NCI-H2196 treated with DMSO at 0.1 percent for 48 hours (cell line): Measurements from ENCODE around the gene DNA2.
A peak's percentile ranks its signal among the peaks of the same experiment; 100 is the strongest.

Experiments used
- DNase-seq: peaks from one replicate; lab custom pipeline; 2025; ENCODE audit not compliant: unreplicated experiment; lab: John Stamatoyannopoulos, UW

The DNA2 gene

DNA sequence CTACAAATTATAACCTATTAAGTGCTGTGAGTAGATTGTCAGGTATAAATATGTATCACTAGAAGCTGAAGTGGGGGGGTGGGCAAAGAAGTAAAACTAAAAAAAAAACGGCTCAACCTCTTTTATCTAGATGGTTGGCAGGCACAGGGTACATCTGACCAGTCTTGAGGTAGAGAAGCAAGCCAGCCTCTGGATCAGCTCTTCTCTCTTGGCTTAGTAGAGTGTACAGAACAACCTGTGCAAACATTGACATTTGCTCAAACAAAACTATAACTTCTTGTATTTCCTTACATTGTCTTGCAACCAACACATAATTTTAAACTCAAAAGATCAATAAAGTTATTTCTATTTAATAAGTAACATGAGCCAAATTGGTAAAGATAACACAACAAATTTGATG, 25.6 kb downstream of the DNA2 start:
- DNase-seq = no peak

DNA sequence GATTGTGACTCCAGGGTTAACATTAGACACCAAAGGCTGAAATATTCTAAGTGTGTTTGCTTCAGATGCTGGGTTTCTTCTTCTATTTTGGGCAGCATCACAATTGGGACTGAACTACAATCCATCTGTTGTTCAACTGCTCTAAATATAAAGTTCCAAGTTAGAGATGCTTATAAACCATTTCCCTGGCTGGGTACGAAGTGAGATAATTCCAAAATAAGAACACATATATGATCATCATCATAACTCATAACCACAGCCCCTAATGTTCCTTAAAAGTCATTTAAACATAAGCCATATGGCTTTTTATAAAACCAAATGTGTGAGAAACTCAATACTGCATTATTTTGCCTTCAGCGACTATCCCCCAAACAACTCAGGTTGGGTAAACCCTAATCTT, 28.8 kb downstream of the DNA2 start:
- DNase-seq = no peak

DNA sequence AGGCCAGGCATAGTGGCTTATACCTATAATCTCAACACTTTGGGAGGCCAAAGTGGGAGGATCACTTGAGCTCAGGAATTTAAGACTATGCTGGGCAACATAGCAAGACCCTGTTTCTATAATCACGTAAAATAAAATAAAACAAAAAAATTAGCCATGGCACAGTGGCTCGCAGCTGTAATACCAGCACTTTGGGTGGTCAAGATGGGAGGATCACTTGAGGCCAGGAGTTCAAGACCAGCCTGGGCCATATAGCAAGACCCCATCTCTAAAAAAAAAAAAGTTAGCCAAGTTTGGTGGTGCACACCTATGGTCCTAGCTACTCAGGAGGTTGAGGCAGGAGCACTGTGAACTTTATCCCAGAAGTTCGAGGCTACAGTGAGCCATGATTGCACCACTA, 30.9 kb downstream of the DNA2 start:
- DNase-seq = no peak

DNA sequence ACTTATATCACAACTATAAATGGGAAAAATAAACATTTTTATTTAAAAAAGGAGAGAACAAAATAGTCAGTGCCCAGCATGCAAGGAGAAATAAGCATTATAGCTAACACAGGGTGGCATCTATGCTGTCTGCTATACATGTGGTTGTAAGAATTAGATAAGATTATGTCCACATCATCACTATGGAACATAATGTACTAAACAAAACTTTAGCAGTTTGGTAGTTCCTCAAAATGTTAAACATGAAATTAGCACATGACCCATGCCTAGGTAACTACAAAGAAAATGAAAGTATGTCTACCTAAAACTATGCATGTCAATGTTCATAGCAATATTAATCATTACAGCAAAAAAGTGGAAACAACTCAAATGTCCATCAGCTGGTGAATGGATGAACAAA, 36.0 kb downstream of the DNA2 start:
- DNase-seq = no peak

DNA sequence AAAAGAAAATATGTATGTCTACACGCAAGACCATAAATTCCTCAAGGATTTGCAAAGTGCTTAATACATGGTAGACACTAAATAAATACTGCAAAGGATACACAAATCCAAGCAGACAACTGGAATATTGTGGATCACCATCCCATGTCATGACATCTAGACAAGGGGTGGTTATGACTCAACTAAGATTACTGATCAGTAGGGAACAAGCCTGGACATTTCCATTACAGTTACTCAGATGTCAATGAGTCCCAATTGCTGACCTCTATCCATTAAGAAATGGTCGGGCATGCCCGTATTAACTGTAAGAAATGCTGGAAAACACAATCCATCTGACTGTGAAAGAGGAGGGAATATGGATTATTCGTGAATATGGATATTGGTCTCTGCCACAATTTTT, 37.1 kb downstream of the DNA2 start:
- DNase-seq = no peak

DNA sequence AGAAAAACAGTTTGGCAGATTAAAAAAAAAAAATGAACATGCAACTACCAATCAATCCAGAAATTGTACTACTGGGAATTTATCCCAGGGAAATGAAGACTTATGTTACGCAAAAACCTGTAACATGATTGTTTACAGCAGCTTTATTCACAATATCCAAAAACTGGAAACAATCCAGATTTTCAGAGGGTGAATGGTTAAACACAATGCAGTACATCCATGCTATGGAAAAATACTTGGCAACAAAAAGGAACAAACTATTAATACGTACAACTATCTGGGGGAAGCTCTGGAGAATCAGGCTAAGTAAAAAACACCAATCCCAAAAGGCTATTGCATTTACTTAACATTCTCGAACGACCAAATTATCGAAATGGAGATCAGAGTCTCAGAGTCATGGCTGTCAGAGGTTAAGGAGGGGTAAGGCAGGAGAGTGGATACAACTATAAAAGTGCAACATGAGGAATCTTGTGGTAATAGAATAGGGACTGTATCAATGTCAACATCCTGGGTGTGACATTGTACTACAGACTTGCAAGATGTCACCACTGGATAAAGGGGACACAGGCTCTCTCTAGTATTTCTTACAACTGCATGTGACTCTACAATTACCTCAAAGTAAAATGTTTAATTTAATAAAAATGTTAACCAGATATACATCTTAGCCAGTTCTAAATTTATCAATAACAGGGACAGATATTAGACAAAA, 43.2 kb downstream of the DNA2 start:
- DNase-seq = no peak

DNA sequence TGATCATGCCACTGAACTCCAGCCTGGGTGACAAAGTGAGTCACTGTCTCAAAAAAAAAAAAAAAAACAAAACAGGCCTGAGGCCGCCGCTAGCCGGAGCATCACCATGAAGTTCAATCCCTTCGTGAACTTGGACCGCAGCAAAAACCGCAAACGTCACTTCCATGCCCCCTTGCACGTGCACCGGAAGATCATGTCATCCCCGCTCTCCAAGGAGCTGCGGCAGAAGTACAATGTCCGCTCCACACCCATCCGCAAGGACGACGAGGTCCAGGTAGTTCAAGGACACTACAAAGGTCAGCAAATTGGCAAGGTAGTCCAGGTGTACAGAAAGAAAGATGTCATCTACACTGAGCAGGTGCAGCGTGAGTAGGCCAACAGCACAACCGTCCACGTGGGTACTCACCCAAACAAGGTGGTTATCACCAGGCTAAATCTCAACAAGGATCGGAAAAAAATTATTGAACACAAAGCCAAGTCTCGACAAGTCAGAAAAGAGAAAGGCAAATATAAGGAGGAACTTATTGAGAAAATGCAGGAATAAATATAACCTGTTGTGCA, 47.2 kb downstream of the DNA2 start:
- no peak for DNase-seq

DNA sequence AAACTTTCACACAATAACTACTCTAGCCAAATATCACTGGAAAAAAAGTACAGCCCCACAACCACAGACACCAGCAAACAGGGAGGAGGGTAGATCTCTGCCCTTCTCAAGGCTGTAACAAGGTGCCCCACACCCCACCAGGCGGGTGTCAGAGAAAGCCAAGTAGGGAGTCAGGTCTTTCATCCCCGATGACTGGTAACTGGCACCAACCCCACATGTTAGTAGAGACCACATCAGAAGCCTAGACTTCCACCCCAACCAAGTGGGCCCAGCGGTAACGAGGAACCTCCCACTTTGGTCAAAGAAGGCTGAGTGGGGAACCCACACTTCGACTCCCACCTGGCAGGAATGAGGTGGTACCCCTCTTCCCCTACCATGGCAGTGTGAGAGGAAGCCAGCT, 48.3 kb downstream of the DNA2 start:
- DNase-seq = no peak

DNA sequence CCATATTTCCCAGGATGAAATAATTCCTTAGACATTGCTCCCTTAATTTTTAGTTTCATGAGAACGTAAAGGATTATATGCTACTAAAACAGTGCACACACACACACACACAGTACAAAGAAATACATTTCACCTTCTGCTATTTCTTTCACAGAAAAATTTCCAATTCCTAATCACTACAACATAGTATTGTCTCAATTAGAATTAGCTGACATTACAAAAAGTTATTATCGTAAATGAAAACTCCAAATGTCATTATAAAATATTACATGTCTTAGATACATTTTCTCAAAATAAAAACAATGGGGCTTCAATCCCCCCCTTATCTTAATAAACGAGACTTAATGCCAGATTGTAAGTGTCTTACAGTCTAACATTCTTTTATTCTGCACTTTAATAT, 52.4 kb downstream of the DNA2 start:
- DNase-seq = no peak

DNA sequence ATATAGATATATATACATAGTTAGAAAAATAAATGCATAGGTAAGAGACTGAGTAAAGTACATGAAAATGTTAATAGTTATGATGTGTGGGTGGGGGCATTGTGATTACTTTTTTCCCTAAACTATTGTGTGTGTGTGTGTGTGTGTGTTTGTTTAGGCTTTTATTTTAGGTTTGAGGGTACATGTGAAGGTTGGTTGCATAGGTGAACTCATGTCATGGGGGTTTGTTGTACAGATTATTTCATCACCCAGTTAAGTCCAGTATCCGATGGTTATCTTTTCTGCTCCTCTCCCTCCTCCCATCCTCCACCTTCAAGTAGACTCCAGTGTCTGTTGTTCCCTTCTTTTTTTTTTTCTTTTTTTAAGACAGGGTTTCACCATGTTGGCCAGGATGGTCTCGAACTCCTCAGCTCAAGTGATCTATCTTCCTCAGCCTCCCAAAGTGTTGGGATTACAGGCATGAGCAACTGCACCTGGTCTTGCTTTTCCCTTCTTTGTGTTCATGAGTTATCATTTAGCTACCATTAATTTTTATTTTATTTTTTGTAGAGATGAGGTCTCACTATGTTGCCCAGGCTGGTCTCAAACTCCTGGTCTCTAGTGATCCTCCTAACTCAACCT, 62.8 kb downstream of the DNA2 start:
- no peak for DNase-seq

DNA sequence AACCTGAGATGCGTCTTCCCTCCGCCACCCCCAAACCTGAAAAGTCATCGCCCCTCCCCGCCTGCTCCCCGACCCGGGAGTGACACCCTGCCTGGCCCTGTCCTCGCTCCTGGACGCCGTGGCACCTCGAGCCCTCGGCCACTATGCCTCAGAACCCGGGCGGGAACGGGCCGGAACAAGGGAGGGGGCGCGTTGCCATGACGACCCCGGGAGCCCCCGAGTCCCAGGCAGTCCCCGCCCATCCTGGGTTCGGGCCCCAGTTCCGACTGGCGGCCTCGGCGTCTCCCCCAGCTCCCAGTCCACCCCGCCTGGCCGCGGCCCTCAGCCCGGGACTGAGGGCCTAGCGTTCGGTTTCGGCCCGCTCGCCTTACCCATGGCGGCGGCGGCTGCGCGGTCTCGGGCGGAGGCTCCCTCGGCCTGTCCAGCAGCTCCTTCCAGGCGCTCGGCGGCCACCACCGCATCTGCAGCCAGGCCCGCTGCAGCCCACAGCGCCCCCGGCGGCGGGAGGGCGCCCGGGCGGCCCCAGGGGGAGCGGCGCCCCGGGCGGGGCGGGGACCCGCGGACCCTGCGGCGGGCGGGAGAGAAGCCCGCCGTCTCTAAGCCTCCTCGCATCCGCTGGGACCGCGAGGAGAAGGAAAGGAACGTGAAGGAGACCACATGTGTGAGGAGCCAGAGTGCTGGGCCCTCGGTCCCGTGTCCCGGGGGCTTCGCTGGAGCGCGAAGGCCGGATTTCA, 64.8 kb downstream of the DNA2 start, which contains the start of gene RUFY2:
Gene RUFY2 (minus strand): TSS at position 463 of the 734 bp plus-strand sequence. CDS start 88 bp downstream, at position 375.
- DNase-seq = peak; percentile 14

DNA sequence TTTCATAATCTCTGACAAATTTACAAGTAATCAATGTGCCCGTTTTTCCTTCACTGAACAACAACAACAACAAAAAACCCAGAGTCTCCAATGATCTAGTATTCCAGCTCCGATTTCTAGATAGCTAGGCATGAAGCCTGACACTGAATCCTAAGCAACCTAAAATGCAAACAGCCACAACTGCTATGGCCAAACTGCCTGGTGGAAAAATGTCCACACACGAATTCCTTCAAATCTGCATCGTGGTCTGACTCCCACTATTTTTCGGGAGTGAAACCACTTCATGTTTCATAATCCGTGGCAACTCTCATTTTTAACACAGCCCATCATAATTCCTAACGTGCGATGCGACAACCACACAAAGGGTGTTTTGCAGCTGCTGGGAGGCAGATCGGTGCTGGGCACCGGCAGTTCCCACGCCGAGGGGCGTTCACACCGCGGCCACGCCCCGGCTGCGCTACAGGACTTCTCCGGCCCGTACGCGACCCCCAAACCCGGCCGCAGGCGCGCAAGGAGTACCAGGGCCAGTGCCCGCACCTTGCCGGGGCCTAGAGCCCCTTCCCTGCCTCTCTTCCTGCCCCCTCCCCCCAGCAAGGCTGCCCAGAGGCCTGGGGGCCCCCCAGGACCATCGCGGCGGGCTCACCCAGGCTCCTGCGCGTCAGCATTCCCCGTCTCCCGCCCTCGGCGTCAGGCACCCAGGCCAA, 65.5 kb downstream of the DNA2 start:
- DNase-seq = no peak

DNA sequence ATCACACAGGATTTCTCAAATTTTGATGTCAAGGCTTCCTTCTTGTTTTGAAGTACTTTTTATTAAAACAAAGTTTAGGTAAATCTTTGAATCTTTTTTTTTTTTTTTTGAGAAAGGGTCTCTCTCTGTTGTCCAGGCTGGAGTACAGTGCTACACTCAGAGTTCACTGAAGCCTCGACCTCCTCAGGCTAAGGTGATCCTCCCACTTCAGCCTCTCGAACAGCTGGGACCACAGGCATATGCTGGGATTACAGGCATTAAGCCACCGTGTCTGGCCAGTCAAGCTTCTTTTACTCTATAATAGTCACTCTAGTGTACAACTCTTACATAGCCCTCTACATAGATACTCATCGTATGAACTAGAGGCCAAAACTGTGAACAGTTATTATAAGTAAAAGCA, 68.1 kb downstream of the DNA2 start:
- DNase-seq = no peak

DNA sequence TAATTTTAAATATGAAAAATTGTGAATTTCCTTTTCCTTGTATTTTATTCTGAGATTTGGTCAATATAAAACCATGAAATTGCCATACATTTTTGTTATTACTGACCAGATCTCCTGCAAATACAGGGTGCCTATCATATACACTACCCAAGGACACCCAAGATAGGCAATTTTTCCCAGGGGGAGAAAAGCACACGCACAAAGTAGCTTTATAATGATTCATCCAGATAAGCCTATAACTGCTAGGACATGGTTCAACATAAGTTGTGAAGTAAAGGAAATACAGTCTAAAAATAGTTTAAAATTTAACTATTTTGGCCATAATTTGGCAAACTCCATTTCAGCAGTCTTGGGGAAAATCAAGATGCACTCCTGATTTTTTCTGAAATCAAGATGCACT, 69.5 kb downstream of the DNA2 start:
- DNase-seq = no peak

DNA sequence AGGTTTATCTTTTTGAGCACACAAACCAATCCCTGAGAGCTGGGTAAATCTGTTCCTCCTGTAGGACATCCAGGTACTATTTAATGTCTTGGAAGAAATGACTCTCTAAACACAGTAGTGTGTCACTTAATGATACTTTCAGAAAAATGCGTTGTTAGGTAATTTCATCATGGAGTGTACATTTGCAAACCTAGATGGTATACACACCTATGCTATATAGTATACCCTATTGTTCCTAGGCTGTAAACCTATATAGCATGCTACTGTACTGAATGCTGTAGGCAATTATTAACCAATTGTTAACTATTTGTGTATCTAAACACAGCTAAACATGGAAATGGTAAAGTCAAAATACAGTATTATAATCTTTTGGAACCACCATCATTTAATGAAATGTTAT, 74.8 kb downstream of the DNA2 start:
- no peak for DNase-seq

DNA sequence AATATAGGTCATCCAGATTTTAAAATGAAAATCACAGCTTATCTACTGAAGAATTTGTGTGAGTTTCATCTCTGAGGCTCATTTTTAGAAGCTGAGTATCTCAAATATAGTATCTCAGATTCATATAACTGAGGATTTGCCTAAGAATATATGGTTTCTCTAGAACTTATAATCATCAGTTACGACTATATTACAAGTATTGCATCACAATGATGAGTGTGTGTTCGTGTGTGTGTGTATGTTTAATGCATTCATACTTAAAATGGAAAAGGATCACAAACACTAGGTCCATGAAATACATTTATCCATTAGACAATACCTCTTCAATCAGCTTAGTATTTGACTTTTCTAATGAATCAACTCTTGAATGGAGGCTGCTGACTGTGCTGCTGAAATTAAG, 86.0 kb downstream of the DNA2 start:
- DNase-seq = no peak

DNA sequence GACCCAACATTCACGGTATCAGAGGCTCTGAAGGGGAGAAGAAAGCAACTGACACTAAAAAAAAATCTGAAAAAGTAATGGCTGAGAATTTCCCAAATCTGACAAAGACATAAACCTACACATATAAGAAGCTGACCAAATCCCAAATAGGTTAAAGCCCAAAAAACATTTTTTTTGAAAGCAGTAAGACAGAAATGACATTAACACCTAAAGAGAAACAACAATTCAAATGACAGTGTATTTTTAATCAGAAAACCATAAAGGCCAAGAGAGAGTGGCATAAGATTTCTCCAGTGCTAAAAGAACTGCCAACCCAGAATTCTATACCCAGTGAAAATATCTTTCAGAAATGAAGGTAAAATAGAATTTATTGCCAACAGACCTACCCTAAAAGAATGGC, 100.2 kb downstream of the DNA2 start:
- no peak for DNase-seq

DNA sequence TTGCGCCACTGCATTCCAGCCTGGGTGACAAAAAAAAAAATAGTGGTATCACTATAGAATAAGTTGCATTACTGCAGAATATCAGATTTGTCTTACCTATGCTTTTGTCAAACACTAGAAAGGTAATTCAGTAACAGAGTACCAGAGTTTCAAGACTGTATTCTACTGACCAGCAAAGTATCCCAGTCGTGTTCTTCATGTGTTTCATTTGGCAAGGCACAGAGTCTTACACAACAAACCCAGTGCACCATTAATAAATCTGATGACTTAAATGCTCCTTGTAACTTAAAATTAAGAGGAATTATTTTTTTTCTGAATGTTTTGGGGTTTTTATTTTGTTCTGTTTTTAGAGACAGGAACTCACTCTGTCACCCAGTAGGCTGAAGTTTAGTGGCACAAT, 104.7 kb downstream of the DNA2 start:
- DNase-seq = no peak

DNA sequence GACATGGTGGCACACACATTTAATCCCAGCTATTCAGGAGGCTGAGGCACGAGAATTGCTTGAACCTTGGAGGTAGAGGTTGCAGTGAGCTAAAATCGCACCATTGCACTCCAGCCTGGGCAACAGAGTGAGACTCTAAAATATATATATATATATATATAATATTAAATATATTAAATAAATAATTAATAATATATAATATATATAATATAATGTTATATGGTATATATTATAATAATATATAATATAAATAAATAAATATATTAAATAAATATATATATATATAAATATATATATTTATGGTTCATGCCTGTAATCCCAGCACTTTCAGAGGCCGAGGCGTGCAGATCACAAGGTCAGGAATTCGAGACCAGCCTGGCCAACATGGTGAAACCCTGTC, 105.2 kb downstream of the DNA2 start:
- DNase-seq = no peak

DNA sequence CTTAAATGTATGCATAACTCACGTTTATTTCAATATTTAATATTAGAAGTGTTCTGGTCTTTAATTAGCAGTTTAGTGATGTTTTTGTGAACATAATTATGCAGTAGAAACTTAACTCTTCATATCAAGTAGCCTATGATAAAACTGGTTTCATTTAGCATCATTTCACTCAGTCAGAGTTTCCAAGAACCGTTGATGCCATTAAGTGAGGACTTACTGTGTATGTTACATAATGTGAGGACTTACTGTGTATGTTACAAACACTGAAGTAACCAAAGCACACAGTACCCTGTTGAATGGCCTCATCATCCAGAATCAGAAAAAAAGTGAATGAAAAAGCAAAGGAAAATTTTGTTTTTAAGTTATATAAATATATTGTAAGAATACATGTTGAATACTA, 106.2 kb downstream of the DNA2 start:
- DNase-seq = no peak

DNA sequence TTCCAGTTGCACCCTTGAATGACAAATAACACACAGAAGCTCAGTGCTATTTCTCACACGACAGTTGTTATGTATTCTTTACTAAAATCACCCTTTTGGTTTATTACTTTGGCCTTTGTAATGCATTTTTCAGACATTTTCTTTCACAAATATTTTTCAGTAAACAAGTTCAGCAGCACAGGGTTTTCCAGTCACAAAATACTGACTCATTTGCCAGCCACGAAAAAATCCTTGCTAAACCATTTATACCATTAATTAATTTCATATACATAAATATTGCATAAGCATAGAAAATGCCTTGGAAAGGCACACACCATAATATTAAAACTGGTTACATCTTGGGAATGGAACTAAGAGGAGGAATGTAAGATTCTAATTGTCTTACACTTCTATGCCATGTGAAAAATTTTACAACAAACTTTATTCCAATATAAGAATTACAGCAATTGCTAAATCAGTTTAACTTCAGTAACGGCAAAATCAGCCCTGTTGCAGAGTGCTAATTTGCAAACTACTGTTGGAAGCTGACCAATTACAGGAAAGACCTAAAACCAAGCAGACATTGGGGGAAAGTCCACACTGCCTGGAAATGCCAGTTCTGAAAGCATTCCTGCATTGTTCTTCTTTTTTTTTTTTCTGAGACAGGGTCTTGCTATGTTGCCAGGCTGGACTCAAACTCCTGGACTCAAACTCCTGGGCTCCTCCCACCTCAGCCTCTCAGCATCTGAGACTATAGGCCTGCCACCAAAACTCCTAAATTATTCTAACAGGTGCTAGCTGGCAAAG, 107.5 kb downstream of the DNA2 start:
- DNase-seq = no peak
